DND-41 (cell line): ENCODE results near the gene OR12D2.

Experiments used
- CTCF ChIP-seq: IDR thresholded peaks from 2 replicates; pipeline ENCODE4 v1.5.1; 2012; ENCODE audit warnings: borderline replicate concordance, low read length, moderate library complexity, mild to moderate bottlenecking; ENCODE audit not compliant: poor library complexity, severe bottlenecking; ENCODE audit errors: extremely low read depth
- EZH2 ChIP-seq: IDR thresholded peaks from 3 replicates; pipeline ENCODE4 v1.6.1; 2012; ENCODE audit warnings: borderline replicate concordance, low read depth, mild to moderate bottlenecking, moderate library complexity, low read length, inconsistent platforms; ENCODE audit not compliant: severe bottlenecking

DNA sequence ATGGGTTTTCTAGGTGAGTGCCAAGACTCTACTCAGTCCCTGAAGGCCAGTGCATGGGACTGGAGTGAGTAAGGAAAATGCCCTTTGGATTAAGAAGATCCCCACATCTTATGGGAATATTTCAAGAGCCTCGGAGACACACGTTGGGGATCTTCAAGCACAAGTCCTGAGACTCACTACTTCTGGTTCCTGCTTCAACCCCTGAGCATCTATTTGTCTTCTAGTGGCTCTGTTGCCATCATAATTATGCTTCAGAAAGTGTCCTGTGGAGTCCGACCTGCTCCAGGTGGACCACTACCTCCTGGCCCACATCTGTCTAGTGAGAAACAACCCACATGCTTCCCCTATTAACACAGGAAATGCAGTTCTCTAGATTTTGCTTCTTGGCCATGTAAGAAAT is 26.7 kb upstream of the OR12D2 start, which contains the start of gene OR5V1:
- no peak for TF ChIP-seq CTCF
- no peak for TF ChIP-seq EZH2
